Stimulated activated CD4-positive, alpha-beta T cell treated with anti-CD3 and anti-CD28 coated beads, Interleukin-4, amount 100 ng/mL, for 48 hours (primary cell): Measurements from ENCODE around the gene TBC1D20.
"Not testable (repeated sequence)": the region's sequence is repeated elsewhere in the genome, so short reads cannot be mapped to it uniquely, and the experiment has no call there.

Source experiments
- DNase-seq, 2 donors: peaks; one replicate each; pipeline ENCODE4 v3.0.0-alpha.2; 2020; ENCODE audit warnings: low read depth in 2 of 2

The TBC1D20 gene

DNA sequence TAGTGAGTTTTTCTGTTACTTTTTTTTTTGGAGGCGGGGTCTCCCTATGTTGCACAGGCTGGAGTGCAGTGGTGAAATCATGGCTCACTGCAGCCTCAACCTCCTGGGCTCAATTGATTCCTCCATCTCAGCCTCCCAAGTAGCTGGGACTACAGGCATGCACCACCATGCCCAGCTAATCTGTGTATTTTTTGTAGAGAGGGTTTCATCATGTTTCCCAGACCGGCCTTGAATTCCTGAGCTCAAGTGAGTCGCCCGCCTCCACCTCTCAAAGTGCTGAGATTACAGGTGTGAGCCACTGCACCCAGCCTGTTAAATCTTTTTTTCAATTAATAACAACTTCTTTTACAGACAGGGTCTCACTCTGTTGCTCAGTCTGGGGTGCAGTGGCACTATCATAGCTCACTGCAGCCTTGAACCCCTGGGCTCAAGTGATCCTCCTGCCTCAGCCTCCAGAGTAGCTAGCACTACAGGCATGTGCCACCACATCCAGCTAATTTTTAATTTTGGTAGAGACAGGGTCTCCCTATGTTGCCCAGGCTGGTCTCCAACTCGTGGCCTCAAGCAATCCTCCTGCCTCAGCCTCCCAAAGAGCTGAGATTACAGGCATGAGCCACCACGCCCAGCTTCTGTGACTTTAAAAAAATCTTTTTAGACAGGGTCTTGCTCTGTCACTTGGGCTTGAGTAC lies 14.4 kb upstream of the TBC1D20 start:
- not testable (repeated sequence) for DNase-seq

DNA sequence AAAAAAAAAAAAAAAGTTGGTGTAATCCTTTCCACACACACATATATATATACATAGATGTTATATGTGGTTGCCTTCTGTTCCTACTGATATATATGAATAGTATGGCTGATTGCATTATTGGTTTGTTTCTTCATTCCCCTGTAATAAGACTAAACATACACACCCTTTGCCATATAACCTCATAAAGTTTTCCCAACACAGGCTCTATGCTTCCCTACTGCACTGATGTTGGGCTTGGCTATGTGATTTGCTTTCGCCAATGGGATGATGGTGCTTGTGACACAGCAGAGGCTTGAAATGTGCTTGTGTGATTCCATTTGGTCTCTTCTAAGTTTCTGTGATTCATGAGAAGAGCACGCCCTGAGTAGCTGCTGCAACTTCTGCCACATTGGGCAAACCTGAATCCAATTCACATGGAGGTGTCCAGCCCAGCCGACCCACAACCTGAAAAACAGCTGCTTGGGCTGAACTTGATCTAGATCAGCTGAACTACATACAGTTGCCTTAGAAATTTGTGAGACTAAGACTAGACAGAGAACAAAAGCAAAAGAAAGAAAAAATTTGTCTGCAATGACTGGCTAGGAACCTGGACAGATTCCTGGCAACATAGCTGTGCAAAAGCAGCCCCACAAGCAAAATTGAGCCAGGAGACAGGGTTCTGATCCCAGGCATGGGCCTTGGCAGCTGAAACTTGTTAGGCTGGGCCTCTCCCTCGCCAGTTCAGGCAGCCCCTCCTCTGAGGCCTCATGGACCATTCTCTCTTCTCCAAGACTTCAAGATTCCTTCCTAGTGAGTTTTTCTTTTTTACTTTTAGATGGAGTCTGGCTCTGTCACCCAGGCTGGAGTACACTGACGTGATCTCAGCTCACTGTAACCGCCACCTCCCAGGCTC lies 13.4 kb upstream of the TBC1D20 start:
- no peak for DNase-seq

DNA sequence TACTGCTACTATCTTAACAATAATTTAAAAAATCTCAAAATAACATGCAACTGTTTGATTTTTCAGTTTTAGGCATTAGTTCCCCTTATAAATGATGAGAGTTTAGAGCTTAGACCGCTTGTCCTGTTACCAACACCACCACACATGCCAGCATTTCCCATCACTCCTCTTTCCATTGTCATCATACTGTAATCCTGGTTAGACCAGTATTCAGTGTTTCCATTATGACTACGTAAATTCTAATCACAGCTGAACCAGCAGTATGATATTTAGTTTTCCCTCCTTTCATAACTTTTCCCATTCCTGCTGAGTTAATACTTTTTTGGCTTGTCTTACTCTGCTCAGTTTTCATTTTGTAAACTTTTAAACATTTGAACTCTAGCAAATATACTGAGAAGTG lies 12.2 kb upstream of the TBC1D20 start:
- no peak for DNase-seq

DNA sequence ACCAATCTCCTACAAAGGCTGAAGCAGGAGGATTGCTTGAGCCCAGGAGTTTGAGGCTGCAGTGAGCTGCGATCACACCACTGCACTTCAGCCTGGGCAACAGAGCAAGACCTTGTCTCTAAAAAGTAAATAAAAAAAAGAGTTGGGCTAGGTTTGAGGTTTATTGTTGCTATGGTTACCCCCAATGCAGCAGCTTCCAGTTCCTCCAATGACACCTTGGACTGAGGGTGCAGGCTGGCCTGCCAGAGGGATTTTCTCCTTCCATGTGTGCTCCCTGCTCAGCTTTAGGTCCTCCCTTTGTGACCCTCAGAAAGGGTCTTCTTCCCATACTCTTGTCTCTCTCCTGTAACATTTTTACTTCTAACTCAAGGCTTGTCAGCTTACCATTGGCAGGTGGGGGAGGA lies 10.6 kb upstream of the TBC1D20 start:
- no peak for DNase-seq

DNA sequence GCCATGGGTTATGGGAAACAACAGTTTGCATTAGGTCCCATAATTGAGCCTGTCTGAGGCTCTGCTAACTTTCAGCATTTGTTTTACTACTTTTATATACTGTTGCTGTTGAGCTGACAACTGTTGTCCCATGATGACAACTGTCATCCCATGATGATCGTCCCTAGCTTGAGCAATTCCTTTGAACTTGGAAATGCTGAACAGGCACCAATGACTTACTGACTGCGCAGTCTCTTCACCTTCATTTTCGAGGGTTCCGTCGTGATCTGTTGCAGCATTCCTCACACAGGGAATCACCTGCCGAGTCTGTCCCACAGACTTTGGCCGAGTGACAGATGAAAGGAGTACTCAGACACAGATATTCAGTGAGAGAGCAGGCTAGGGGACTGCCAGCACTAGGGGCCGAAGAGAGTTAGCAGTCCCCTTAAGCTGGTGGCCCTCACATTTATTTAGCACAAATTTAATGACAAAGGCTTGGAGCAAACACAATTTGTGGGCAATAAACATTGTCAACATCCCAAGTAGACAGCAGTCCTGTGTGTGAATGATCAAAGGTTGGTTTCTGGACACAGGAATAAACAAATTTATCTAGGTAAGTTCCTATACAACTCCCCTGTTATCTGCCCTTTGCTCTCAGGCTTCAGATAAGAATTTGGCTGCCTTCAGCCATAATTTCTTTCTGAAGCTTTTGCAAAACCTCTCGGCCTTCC lies 10.0 kb upstream of the TBC1D20 start:
- DNase-seq = no peak

DNA sequence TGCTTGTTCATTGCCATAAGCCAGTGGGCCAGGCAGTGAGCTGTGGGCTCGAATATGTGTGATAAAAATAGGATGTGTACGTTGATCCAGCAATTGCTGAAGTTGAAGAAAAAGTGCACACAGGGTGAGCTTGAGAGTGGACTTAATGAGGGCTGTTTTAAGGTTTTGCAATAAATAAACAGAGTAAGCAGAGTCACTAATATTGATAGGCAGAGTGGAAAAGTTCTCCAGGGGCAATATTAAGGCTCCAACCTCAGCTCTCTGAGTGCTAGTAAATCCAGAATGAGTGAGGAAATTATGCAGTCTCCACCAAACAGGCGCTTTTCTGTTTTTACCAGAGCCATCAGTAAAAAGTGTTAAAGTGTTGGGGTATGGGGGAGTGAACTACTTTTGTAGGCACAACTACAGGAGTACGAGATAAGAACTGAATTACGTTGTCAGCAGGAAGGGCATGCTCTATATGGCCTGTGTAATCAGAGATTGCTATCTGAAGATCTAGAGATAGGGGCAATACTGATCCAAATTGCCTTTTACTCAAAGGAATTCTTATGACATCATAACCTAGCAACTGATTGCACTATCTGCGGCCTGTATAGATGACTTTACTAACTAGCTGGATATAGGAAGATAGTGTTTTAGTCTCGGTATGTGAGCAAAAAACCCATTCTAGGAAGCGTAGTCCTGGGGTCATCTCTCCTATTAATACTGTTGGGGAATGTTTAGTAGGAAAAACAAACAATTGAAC lies 7.6 kb upstream of the TBC1D20 start:
- DNase-seq = no peak

DNA sequence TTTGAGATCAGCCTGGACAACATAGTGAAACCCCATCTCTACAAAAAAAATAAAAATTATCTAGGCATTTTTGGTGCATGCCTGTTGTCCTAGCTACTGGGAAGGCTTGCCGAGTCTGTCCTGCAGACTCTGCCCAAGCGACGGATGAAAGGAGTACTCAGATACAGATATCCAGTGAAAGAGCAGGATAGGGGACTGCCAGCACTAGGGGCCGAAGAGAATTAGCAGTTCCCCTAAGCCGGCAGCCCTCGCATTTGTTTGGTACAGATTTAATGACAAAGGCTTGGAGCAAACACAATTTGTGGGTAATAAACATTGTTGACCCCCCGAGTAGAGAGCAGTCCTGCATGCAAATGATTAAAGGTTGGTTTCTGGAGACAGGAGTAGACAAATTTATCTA lies 5.4 kb upstream of the TBC1D20 start:
- DNase-seq = no peak

DNA sequence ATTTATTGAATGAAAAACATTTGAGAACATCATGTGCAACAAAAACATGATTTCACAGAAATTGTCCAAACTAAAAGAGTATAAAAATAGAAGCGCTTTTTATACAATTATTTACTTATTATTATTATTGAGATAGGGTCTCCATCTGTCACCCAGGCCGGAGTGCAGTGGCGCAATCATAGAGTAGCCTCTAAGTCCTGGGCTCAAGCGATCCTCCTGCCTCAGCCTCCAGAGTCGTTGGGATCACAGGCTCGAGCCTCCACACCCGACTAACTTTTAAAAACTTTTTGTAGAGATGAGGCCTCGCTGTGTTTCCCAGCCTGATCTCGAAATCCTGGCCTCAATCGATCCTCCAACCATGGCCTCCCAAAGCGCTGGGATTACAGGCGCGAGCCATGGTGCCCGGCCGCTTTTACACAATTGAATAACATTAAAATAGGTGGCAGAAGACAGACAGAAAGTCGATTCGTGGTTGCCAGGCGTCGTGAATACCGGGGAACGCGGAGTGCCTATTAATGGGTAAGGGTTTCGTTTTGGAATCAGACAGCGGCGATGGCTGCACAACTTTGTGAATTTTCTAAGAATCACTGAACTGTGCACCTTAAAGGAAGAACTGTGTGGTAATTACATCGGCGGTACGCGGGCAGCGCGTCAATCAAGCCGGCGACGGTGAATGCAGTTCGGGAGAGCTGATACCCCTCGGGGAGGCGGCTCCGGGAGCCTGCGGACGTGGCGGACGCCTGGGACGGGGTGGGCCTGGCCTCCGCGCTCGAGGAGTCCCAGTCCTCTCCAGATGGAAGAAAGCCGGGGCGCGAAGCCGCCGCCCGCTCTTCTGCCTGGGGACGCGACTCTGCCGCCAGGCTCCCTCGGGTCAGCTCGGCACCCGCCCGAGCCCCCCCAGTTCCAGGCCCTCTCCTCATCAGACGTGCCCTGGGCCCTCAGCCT lies 807 bp downstream of the TBC1D20 start:
- DNase-seq = peak; percentile 39 to 46

DNA sequence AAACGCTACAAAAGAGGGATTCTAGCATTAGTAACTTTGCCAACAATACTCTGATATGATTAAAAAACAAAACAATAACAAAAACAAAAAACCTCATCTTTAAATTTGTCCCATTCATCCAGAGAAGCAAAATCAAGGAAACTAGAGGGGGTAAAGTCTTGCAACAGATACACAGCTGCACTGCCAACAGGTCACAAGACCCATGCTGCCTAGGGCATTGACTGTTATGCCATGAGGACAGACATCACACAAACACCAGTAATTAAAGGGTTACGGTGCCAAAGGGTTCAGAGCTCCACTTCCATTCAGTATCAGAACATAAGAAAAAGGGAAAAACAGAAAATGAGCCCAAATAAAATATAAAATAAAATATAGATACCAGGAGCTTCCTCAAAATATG lies 1.6 kb downstream of the TBC1D20 start:
- DNase-seq = no peak

DNA sequence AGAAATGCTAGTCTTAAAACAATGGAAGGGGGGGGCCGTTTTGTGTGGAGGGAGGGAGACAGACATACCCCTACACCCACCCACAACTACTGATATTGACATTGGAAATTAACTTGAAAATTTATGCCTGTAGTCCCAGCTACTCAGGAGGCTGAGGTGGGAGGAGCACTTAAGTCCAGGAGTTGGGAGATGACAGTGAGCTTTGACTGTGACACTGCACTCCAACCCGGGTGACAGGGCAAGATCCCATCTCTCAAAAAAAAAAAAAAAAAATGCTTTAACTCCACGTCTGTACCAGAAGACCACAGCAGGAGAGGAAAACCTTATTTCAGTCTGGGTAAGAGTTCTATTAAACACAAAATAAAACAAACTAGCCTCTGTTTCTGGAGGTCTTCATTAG lies 2.2 kb downstream of the TBC1D20 start:
- no peak for DNase-seq

DNA sequence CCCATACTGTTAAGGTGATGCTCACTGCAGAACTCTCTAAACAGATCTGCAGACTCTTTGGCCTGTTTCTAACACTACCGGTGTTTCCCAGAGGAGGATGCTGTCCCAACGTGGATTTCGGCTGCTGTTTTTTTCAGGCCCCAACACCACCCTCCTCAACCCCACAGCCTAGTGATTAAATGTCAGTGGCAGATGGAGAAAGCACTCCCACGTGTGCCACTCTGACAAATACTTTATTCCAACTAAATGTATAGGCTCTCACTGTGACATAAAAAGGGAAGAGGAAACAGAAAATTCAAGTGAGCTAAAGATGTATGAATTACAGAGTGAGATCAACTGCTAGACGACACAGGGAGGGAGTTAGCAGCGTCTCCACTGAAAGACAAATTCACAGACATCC lies 3.6 kb downstream of the TBC1D20 start:
- no peak for DNase-seq

DNA sequence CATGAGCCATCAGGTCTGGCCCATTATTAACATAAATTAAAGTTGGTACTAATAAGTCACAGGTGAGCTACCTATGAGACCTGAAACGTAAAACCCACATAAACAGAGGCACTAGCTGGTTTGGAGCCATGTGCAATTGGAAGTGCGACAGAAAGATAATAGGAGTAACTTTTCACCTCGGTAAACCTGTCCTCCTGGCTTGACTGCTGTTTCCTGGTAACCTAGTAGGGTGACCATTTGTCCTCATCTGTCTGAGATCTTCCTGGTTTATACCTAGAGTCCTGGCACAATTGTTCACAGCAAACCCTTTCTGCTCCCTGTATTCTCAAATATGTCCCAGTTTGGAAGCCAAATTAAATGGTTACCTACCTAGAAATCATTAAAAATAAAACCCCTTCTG lies 7.4 kb downstream of the TBC1D20 start:
- no peak for DNase-seq

DNA sequence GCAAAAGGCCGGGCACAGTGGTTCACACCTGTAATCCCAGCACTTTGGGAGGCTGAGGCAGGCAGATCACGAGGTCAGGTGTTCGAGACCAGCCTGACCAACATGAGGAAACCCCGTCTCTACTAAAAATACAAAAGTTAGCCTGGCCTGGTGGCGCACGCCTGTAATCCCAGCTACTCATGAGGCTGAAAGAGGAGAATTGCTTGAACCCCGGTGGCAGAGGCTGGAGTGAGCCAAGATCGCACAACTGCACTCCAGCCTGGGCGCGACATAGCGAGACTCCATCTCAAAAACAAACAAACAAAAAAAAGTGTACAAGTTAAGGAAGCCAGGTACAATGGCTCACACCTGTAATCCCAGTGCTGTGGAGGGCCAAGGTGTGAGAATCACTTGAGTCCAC lies 10.3 kb downstream of the TBC1D20 start:
- not testable (repeated sequence) for DNase-seq

DNA sequence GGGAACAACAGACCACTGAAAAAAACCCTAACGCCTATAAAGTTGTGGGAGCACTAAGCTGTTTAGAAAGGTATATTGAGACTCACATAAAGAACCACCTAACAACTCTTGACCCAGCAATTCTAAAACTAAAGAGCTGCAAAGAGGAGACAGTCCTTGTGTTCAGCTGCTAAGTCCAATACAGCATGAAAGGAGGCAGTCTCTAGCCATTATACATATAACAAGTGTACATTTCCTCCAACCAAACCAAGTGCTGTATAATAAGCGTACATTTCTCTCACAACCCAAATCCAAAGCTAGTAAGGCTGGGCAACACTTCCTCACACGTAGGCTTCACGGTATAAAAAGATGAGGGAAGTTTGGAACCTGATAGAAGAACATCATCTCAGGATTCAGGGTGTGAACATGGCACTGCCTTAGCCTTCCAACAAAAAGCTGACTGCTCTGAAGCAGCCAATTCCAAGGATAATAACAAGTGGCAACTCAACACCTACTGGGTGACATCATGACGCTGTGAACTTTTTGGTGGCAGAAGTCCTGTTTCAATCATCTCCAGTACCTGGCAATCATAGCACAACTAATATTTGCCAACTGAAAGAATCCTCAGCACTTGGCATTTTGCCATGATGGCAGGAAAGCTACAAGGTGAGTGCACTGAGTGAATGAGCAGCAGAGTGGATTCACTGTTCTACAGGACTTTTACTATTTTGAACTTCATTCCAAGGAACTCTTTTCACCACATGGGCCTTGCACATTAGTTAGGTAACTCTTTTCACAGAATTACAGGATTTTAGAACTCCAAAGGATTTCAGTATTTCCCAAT lies 16.6 kb downstream of the TBC1D20 start:
- no peak for DNase-seq

DNA sequence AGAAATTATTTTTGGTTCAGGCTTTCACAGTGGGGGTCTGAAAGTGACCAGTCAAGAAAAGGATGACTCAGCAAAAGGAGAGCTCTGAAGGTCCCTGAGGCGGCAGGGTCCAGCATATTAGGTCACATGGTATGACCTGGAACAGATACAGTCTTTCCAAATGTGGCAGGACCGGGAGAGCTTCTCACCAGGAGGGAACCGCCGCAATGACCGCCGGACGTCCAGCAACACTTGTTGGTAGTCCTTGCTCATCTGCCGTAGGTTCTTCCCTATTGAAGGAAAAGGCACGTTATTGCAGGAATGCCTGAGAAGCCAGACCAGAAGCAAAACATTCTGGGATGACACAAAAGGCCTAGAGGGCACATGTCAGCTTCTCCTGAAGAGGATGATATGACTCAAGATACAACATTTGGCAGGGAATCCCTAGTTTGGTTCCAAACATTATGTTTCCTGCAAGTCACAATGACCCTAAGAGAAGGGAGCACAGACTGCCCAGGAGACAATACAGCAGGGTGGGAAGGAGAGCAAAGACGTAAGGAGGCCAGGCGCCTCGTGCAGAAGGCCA lies 17.4 kb downstream of the TBC1D20 start:
- no peak for DNase-seq

DNA sequence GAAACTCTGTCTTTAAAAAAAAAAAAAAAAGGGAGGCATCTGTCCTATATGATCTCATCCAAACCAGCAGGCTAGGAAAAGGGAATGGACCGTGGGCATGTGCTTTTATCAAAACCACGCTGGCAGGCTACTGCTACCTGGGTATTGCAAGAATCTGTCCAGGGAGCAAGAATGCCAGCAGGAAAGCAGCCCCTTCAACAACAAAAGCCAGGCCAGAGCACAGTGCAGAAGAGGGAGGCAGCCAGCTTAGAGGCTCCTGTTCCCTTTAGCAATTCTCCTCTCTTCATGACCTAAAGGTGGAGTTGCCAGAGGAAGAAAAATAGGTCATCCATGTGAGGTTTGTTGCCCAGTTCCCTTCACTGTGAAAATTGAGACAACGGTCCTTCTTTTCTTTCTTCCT lies 18.2 kb downstream of the TBC1D20 start:
- no peak for DNase-seq

DNA sequence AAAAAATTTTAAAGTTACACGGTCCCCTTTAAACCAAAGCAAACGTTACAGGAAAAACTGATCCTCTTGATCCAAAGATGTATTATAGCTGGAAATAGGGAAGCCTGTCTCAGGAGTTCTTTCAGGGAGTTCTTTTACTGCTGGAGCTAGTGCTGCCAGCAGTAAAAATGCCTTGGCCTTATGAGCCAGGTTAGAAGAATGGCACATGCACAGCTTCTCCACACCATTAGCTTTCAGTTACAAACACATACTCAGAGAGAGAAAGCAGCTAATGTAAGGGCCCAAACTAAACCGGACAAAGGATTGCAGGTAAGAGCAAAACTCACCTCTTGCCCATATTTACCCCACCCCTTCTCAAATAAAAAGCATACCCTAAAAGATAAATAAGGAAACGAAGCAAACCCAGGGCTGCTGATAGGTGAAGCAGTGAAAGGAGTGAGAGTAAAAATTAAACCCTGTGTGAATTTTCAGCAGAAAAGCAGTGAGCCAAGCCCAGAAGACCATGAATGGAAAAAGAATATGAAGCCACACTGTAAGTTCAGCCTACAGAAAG lies 19.0 kb downstream of the TBC1D20 start:
- DNase-seq = no peak

DNA sequence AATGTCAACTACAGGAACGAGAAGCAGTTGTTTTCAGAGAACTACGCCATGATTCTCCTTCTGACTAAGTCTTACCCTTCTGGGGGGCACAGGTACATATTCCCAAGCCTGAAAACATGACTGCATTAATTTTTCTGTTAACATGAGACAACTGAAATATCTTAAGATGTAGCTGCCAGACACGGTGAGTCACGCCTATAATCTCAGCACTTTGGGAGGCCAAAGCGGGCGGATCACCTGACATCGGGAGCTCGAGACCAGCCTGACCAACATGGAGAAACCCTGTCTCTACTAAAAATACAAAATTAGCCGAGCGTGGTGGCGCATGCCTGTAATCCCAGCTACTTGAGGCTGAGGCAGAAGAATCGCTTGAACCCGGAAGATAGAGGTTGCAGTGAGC lies 21.7 kb downstream of the TBC1D20 start:
- no peak for DNase-seq

DNA sequence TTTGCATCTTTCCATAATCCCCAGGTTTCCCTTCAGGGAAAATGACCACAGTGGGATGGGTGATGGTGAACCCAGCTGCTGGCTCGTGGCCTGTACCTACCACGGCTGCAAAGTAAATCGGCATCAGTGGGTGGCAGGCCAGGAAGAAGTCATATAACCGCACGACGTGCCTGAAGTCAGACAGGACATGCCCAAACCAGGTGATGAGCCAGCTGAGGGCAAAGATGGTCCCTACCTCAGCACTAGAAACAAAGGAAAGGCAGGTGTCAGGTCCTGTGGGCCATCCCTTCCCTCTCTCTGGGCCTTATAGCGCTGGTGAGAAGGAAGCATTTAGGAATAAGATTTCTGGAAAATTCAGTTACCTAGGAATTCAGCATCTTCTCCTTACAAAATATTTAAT lies 22.2 kb downstream of the TBC1D20 start:
- no peak for DNase-seq
